Body of pancreas (tissue), 4 donors: ENCODE data around the gene C16orf92.

ENCODE experiments used
- POLR2A ChIP-seq, 3 donors: fragments of 450-650 bp; IDR thresholded peaks; one replicate each; pipeline ENCODE4 v1.6.1; 2016; ENCODE audit warnings: antibody characterized with exemption in 3 of 3, mild to moderate bottlenecking in 2 of 3
- TF ChIP-seq, protein P1 (sequence below), 7 experiments: fragments of 450-650 bp in 4 of 7; fragments of 200-600 bp in 3 of 7; sonication (generic) in 3 of 7; IDR thresholded peaks; one replicate each; pipeline ENCODE4 v1.5.1; 2016 to 2019; ENCODE audit warnings: antibody characterized with exemption in 7 of 7

GRCh38 chr16:30024451-30024850, 1.5 kb downstream of the C16orf92 start:
- TF ChIP-seq, protein P1, sequence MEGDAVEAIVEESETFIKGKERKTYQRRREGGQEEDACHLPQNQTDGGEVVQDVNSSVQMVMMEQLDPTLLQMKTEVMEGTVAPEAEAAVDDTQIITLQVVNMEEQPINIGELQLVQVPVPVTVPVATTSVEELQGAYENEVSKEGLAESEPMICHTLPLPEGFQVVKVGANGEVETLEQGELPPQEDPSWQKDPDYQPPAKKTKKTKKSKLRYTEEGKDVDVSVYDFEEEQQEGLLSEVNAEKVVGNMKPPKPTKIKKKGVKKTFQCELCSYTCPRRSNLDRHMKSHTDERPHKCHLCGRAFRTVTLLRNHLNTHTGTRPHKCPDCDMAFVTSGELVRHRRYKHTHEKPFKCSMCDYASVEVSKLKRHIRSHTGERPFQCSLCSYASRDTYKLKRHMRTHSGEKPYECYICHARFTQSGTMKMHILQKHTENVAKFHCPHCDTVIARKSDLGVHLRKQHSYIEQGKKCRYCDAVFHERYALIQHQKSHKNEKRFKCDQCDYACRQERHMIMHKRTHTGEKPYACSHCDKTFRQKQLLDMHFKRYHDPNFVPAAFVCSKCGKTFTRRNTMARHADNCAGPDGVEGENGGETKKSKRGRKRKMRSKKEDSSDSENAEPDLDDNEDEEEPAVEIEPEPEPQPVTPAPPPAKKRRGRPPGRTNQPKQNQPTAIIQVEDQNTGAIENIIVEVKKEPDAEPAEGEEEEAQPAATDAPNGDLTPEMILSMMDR (IDR thresholded peaks at IDR 0.05) = no peak
- TF ChIP-seq POLR2A (IDR thresholded peaks at IDR 0.05) = no peak
